Measurements from ENCODE around the gene CLMN. TPM values are rescaled to one million over a fixed set of nuclear protein-coding genes. Genes with fewer than 3 reads are reported as not detected.
A peak's percentile ranks its signal among the peaks of the same experiment; 100 is the strongest.

CLMN gene
- total and polyA plus RNA-seq, 2 of the 13 experiments (the other 11 are each of a cell fraction or from before 2014, with no cell fraction given) = 15.1 to 16.7 TPM

DNA sequence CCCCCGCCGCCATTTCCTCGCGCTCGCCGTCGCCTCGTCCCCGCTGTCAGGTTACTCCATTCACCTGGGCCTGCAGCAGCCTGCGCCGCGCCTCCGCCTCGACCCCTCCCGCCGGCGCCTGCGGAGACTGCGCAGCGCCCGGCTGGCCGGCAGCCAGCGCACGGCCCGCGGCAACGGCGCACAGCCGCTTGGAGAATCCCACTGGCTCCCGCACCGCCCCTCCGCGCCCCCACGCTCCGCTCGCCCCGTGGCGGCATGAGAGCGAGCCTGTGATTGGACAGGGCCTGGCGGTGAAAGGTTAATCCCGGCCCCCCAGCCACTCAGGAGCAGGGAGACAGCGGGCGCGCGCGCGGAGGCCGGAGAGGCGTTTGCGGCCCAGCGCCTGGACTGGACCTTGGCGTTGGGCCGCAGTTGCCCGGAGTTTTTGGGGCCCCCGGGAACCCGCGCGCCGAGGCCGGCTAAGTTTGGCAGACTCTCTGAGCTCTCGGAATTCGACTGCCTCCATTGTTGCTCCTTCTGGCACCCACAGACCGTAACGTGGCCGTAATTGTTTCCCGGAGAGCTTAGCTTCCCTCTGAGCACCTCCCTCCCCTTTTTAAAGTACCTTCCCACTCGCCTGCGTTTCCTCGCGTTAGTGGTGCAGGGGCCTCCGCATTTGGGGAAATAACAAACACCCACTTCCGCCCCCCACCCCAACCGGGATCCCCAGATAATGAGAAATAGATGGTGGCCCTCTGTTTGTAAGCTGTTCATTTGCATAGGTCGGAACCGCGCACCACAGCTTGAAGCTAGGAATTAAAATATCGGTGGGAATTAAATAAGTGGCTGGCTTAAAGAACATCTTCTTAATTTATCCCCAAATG, 162.2 kb downstream of the CLMN start, which contains the start of gene DICER1 (continued):
- TF ChIP-seq, protein P1, sequence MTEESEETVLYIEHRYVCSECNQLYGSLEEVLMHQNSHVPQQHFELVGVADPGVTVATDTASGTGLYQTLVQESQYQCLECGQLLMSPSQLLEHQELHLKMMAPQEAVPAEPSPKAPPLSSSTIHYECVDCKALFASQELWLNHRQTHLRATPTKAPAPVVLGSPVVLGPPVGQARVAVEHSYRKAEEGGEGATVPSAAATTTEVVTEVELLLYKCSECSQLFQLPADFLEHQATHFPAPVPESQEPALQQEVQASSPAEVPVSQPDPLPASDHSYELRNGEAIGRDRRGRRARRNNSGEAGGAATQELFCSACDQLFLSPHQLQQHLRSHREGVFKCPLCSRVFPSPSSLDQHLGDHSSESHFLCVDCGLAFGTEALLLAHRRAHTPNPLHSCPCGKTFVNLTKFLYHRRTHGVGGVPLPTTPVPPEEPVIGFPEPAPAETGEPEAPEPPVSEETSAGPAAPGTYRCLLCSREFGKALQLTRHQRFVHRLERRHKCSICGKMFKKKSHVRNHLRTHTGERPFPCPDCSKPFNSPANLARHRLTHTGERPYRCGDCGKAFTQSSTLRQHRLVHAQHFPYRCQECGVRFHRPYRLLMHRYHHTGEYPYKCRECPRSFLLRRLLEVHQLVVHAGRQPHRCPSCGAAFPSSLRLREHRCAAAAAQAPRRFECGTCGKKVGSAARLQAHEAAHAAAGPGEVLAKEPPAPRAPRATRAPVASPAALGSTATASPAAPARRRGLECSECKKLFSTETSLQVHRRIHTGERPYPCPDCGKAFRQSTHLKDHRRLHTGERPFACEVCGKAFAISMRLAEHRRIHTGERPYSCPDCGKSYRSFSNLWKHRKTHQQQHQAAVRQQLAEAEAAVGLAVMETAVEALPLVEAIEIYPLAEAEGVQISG (CRISPR knock-in tag; IDR thresholded peaks at IDR 0.05) = peak; percentile 60
- TF ChIP-seq ZNF432 (CRISPR knock-in tag; IDR thresholded peaks at IDR 0.05; ENCODE audit: borderline replicate concordance) (no peak), SYNCRIP (IDR thresholded peaks at IDR 0.05; ENCODE audit: insufficient read depth, low read depth, low read length) (no peak), ZNF563 (CRISPR knock-in tag; IDR thresholded peaks at IDR 0.05) (peak; percentile 21; the same call in 1 of the 2 replicates), RELA (CRISPR knock-in tag; IDR thresholded peaks at IDR 0.05) (0 out of 2 replicates have a peak, but pooled peaks have one; percentile 42), ZC3H4 (CRISPR knock-in tag; IDR thresholded peaks at IDR 0.05; ENCODE audit: borderline replicate concordance) (no peak), NRL (CRISPR knock-in tag; IDR thresholded peaks at IDR 0.05; ENCODE audit: borderline replicate concordance) (peak; percentile 61; the same call in 1 of the 2 replicates), NAIF1 (CRISPR knock-in tag; IDR thresholded peaks at IDR 0.05; ENCODE audit: borderline replicate concordance) (peak; percentile 100), ZSCAN30 (CRISPR knock-in tag; IDR thresholded peaks at IDR 0.05) (no peak; the same call in 1 of the 2 replicates), ATAD3A (CRISPR knock-in tag; IDR thresholded peaks at IDR 0.05) (no peak), ZKSCAN8 (CRISPR knock-in tag; IDR thresholded peaks at IDR 0.05; ENCODE audit: borderline replicate concordance) (0 out of 2 replicates have a peak, but pooled peaks have one; percentile 32), KDM2A (CRISPR knock-in tag; IDR thresholded peaks at IDR 0.05; ENCODE audit: borderline replicate concordance, low read depth) (peak; percentile 90), SOX13 (IDR thresholded peaks at IDR 0.05) (no peak), SOX13 (CRISPR knock-in tag; conservative IDR thresholded peaks at IDR 0.05 in 1 of 2, IDR thresholded peaks at IDR 0.05 in 1 of 2) (no peak), ZFP41 (CRISPR knock-in tag; IDR thresholded peaks at IDR 0.05; ENCODE audit: borderline replicate concordance) (no peak), FOXK1 (CRISPR knock-in tag; IDR thresholded peaks at IDR 0.05; ENCODE audit: borderline replicate concordance, low read depth) (peak; percentile 64; the same call in 1 of the 2 replicates)
- TF ChIP-seq, protein P2, sequence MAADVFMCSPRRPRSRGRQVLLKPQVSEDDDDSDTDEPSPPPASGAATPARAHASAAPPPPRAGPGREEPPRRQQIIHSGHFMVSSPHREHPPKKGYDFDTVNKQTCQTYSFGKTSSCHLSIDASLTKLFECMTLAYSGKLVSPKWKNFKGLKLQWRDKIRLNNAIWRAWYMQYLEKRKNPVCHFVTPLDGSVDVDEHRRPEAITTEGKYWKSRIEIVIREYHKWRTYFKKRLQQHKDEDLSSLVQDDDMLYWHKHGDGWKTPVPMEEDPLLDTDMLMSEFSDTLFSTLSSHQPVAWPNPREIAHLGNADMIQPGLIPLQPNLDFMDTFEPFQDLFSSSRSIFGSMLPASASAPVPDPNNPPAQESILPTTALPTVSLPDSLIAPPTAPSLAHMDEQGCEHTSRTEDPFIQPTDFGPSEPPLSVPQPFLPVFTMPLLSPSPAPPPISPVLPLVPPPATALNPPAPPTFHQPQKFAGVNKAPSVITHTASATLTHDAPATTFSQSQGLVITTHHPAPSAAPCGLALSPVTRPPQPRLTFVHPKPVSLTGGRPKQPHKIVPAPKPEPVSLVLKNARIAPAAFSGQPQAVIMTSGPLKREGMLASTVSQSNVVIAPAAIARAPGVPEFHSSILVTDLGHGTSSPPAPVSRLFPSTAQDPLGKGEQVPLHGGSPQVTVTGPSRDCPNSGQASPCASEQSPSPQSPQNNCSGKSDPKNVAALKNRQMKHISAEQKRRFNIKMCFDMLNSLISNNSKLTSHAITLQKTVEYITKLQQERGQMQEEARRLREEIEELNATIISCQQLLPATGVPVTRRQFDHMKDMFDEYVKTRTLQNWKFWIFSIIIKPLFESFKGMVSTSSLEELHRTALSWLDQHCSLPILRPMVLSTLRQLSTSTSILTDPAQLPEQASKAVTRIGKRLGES (CRISPR knock-in tag; IDR thresholded peaks at IDR 0.05; ENCODE audit: borderline replicate concordance) = peak; percentile 32; the same call in 1 of the 2 replicates
- TF ChIP-seq, protein P3, sequence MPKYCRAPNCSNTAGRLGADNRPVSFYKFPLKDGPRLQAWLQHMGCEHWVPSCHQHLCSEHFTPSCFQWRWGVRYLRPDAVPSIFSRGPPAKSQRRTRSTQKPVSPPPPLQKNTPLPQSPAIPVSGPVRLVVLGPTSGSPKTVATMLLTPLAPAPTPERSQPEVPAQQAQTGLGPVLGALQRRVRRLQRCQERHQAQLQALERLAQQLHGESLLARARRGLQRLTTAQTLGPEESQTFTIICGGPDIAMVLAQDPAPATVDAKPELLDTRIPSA (CRISPR knock-in tag; IDR thresholded peaks at IDR 0.05; ENCODE audit: borderline replicate concordance) = no peak
- TF ChIP-seq, protein P4, sequence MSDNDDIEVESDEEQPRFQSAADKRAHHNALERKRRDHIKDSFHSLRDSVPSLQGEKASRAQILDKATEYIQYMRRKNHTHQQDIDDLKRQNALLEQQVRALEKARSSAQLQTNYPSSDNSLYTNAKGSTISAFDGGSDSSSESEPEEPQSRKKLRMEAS (IDR thresholded peaks at IDR 0.05) = peak; percentile 75; the same call in 1 of the 2 replicates
- TF ChIP-seq, protein P5, sequence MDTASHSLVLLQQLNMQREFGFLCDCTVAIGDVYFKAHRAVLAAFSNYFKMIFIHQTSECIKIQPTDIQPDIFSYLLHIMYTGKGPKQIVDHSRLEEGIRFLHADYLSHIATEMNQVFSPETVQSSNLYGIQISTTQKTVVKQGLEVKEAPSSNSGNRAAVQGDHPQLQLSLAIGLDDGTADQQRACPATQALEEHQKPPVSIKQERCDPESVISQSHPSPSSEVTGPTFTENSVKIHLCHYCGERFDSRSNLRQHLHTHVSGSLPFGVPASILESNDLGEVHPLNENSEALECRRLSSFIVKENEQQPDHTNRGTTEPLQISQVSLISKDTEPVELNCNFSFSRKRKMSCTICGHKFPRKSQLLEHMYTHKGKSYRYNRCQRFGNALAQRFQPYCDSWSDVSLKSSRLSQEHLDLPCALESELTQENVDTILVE (CRISPR knock-in tag; IDR thresholded peaks at IDR 0.05) = peak; percentile 77; the same call in 1 of the 2 replicates

Measured in HepG2 (cell line).